ENCODE results near the gene CTSA.

Gene CTSA

DNA sequence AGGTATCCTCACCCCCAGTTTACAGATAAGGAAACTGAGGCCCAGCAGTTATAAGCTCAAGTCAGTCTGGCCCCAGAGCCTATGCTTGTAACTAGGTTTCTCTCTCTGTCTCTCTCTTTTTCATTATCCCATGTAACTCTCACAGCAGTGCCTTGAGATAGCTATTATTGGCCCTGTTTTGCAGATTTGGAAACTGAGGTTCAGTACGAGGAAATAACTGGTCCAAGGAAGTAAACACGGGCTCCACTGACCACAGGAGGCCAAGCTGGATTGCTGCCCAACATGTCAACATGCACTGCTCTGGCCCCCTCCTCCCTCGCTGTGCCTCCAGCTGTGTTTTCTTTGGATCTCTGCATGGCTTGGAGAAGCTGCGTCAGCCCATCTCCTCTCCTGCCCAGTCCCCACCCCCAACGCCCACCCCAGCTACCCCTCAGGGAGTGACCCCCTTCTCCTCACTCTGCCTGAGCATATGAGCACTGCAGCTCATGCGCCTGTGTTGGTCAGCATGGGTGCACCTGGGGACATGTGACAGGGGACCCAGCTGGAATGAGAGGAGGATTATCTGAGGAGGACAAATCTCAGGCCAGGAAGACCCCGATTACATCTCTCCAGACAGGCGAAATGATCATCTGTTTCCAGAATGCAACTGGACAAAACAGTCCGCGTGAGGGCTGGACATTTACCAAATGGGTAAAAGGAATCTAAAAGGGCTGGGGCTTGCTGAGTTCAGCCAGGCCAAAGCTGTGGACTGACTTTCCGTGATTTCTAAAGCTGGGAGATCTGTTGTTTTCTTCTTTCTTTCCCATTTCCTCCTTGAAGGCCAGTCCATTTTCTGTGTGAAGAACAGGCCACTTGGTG, 28.6 kb downstream of the CTSA start:
- no peak for TF ChIP-seq CTCF (IDR thresholded peaks at IDR 0.05)

- no peak for TF ChIP-seq CTCF (IDR thresholded peaks at IDR 0.05)
These were observed 29.6 kb downstream of the CTSA start for GRCh38 chr20:45920462-45921336.

GRCh38 chr20:45921337-45922189, 30.4 kb downstream of the CTSA start:
- TF ChIP-seq CTCF (IDR thresholded peaks at IDR 0.05): no peak

GRCh38 chr20:45924391-45925261, 33.5 kb downstream of the CTSA start:
- no peak for TF ChIP-seq CTCF (IDR thresholded peaks at IDR 0.05)

DNA sequence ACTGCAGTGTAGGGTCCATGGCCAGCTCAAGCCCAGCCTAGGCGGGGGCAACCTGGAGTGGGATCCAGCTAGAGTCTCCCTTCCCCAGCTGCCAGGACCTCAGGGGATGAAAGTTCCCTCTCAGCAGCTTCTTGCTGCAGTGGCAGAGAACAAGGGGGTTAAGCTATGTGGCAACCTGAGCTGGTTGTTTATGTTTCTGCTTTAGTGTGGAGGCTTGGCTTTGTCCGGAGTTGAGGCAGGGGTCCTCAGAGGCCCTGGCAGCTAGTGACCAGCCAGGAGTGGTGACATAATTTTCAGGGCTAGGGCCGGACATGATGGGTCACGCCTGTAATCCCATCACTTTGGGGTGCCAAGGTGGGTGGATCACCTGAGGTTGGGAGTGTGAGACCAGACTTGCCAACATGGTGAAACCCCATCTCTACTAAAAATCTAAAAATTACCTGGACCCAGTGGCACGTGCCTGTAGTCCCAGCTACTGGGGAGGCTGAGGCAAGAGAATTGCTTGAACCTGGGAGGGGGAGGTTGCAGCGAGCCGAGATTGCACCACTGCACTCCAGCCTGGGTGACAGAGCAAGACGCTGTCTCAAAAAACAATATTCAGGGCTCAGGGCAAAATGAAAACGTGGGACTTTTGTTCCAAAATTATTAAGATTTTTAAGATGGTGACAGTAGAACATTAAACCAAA, 34.8 kb downstream of the CTSA start:
- no peak for TF ChIP-seq CTCF (IDR thresholded peaks at IDR 0.05)

GRCh38 chr20:45926731-45927070, 35.6 kb downstream of the CTSA start:
- no peak for TF ChIP-seq CTCF (IDR thresholded peaks at IDR 0.05)
